Fibroblast of the aortic adventitia (primary cell): Measurements from ENCODE around the gene KCNQ1. TPM values are rescaled to one million over a fixed set of nuclear protein-coding genes. Genes with fewer than 3 reads are reported as not detected.

ENCODE experiments used
- DNase-seq: peaks from one replicate; pipeline ENCODE4 v3.0.0-alpha.2; 2010; ENCODE audit warnings: low read depth
- H3K4me3 ChIP-seq: 2 replicates; pipeline ENCODE4 v1.5.1; 2011; ENCODE audit warnings: low read depth, mild to moderate bottlenecking, control low read depth, low read length, moderate library complexity
- total RNA-seq: library from RNA; depleted of rRNA; stranded (reverse); fragments of >200 nt; gene quantifications from 2 replicates; pipeline ENCODE4 v1.2.3, GENCODE V29; 2012; ENCODE audit warnings: low replicate concordance
- TF ChIP-seq, protein P1 (sequence below): IDR thresholded peaks from 2 replicates; pipeline ENCODE4 v1.5.1; 2011; ENCODE audit warnings: mild to moderate bottlenecking, low read length, control low read depth, inconsistent platforms; ENCODE audit not compliant: insufficient read depth

Gene KCNQ1
- total RNA-seq, 1 donor: not detected

DNA sequence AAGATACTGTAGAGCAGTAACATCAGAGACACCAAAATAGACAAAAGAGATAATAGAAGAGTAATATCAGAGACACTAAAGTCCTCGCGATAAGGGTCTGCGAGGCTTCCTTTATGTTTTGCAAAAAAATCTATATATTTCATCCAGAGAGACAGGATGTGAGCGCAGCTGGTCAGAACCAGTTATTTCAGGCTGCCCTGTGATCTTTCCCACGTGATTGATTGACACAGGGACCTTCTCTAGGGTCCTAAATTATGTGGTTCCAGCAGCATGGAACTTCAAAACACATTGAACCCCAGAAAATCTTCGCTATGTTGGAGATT, 118.0 kb downstream of the KCNQ1 start:
- H3K4me3 ChIP-seq: no peak overlapping the region
- TF ChIP-seq, protein P1, sequence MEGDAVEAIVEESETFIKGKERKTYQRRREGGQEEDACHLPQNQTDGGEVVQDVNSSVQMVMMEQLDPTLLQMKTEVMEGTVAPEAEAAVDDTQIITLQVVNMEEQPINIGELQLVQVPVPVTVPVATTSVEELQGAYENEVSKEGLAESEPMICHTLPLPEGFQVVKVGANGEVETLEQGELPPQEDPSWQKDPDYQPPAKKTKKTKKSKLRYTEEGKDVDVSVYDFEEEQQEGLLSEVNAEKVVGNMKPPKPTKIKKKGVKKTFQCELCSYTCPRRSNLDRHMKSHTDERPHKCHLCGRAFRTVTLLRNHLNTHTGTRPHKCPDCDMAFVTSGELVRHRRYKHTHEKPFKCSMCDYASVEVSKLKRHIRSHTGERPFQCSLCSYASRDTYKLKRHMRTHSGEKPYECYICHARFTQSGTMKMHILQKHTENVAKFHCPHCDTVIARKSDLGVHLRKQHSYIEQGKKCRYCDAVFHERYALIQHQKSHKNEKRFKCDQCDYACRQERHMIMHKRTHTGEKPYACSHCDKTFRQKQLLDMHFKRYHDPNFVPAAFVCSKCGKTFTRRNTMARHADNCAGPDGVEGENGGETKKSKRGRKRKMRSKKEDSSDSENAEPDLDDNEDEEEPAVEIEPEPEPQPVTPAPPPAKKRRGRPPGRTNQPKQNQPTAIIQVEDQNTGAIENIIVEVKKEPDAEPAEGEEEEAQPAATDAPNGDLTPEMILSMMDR: no peak
- no peak for DNase-seq

DNA sequence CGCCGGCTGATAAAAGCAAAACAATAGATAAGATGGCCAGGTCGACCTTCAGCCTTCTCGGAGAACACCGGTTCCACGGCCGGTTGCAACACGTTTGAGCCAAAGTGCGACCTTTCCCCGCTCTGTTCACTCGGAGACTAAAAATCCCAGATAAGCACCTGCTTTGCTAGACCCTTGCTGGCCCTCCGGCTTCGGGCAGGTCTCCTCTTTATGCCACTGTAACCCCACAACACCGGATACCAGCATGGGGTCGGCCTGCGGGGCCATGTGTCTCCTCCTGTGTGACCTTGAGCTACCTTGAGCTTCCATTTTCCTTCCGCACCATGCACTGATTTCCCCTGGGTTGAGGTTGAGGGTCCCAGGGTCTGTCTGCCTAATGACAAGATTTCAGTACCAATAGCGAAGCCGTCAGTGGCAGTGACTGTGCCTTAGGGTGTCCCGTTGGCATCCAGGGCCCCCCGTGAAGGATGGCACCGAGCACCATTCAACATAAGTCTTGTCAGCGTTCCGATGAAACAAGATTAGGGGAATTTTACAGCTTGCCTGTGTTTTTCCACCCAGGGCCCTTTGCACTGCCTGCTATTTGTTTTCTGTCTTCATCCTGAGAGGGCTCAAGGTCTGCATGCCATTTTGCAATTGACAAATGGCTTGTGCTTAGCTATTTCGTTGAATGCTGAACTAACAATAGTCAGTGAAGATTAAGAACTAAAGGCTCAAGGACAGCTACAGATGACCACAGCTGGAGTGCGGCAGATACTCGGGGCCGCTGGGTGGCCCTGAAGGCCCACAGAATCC, 118.6 kb downstream of the KCNQ1 start:
- TF ChIP-seq, protein P1: no peak
- no peak for DNase-seq
- H3K4me3 ChIP-seq: no peak overlapping the region

DNA sequence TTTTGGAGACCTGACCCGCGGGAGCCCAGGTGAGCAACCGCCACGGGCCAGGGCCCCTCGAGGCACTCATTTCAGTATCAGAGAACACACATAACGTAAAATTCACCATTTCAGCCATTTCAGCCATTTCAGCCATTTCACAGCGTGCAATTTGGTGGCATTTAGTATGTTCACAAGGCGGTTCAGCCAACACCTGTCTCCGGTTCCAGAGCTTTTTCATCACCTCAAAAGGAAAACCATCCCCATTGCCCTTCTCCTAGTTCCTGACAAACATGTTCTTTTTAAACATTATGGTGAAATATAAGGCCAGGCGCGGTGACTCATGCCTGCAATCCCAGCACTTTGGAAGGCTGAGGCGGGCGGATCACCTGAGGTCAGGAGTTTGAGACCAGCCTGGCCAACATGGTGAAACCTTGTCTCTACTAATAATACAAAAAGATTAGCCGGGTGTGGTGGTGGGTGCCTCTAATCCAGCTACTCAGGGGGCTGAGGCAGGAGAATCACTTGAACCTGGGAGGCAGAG, 119.3 kb downstream of the KCNQ1 start:
- TF ChIP-seq, protein P1: no peak
- DNase-seq: no peak
- H3K4me3 ChIP-seq: no peak overlapping the region

DNA sequence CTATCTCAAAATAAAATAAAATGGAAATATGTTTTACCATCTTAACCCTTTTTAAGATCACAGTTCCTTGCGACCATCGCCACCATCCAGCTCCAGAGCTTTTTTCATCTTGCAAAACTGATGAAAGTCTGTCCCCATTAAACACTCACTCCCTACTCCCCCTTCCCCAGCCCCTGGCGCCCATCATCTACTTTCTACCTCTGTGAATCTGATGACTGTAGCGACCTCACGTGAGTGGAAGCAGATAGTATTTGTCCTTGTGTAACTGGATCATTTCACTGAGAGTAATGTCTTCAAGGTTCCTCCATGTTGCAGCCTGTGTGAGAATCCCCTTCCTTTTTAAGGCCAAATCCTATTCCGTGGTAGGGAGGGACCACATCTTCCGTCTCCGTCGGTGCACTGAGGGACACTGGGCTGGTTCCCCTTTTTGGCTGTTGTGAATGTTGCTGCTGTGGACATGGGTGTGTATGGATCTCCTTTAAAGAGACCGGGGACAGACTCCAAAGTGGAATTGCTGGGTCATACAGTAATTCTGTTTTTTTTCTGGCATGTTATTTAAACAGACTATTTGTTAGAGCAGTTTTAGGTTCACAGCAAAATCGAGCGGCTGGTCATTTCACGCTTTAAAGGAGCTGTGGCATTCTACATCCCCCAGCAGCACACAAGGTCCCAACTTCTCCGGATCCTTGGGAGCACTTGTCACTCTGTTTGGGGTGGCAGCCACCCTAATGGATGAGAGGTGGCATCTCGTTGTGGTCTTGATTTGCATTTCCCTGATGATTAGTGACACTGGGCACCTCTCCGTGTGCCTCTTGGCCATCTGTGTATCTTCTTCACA, 120.0 kb downstream of the KCNQ1 start:
- H3K4me3 ChIP-seq: no peak overlapping the region
- no peak for DNase-seq
- TF ChIP-seq, protein P1: no peak

DNA sequence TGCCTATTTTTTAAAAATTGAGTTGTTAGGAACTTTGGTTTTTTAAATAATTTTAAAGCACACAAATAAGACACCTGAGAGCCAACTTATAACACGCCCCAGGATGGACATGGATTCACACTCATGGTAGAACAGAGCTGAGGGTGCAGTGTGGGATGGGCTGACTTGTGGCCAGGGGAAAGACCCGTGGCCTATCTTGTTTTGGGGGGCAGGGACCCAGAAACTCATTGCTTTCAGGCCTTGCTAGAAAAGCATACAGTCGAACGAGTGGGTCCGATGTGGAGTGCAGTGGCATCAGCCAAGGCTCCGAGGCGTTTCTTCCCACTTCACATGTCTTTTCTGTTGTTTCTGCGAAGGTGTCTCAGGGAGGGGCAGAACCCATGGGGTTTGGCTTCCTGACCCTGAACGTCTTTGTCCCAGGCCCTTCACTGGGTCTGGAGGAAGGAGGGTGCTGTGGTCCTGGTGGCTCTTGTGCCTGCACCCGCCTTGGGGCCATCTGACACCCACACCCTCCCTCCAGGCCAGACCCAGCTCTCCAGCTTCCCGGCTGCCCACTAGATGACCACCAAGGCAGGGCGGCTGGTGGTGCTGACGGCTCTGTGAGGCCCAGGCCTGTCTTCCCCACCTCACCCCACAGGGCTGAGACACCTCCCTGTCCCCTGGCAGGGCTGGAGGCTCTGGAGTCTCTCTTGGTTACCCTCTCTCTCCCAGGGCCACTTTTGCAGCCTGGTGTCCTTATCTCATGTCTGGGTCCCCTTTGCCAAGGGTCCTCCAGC, 120.8 kb downstream of the KCNQ1 start:
- no peak for DNase-seq
- TF ChIP-seq, protein P1: no peak
- no peak overlapping the region for H3K4me3 ChIP-seq

DNA sequence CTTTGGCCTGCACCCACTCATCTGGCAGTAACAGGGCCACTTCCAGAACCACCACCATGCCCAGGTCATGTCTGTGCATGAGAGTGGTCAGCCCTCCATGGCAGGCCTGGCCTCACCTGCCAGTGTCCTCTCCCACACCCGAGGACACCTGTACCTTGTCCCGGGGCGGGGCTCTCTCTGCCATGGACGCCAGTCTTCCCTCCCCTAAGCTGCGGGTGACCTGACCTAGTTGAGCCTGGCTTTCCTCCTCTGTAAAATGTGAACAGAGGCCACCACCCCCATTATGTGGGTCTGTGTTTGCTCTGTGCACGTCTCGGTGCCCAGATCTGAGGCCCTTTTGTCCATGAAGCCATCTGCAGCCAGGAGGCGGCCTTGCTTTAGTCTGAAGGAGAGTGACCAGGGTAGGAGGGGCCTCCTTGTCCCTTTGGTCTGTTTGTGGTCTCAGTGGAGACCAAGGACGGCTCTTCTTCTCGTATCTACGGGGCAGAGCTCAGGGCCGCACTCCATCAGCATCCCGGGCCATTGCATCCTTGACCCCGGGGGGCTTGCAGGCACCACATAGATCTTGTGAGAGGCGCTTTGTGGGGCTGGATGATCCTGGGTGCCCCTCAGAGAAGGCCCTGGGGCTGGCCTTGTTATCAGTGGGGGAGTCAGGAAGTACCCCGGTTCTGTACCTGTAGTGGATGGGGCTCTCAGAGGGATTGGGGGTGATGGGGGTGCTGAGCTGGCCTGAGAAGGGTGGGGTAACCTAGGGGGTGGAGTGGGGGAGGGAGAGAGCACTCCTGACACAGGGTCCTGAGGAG, 121.6 kb downstream of the KCNQ1 start:
- TF ChIP-seq, protein P1: peak; percentile 11
- H3K4me3 ChIP-seq: no peak overlapping the region
- DNase-seq: peak; percentile 3
